Lower lobe of right lung (tissue), 2 donors: Measurements from ENCODE around the gene PMS1. TPM values are rescaled to one million over a fixed set of nuclear protein-coding genes. Genes with fewer than 3 reads are reported as not detected.
A peak's percentile ranks its signal among the peaks of the same experiment; 100 is the strongest.
"Not testable (repeated sequence)": the region's sequence is repeated elsewhere in the genome, so short reads cannot be mapped to it uniquely, and the experiment has no call there.

Source experiments
- ATAC-seq, 2 donors: fragments of 200-7000 bp; cut with Tn5 transposase; one replicate each; pipeline ENCODE4 v1.9.1; 2020 to 2022; ENCODE audit warnings: mild to moderate bottlenecking in 2 of 2, moderate library complexity in 2 of 2
- DNase-seq: peaks from one replicate; pipeline ENCODE4 v3.0.0-alpha.2; 2020
- H3K27ac ChIP-seq: fragments of 200-600 bp; one replicate; pipeline ENCODE4 v1.8.0; 2022
- H3K27me3 ChIP-seq: fragments of 200-600 bp; one replicate; pipeline ENCODE4 v1.8.0; 2022; ENCODE audit warnings: low read depth
- H3K36me3 ChIP-seq: fragments of 200-600 bp; one replicate; pipeline ENCODE4 v1.8.0; 2022; ENCODE audit warnings: mild to moderate bottlenecking
- H3K4me1 ChIP-seq: fragments of 200-600 bp; one replicate; pipeline ENCODE4 v1.8.0; 2022
- H3K4me3 ChIP-seq: fragments of 200-600 bp; one replicate; pipeline ENCODE4 v1.8.0; 2022; ENCODE audit warnings: mild to moderate bottlenecking
- H3K9me3 ChIP-seq: fragments of 200-600 bp; one replicate; pipeline ENCODE4 v1.8.0; 2022
- CTCF ChIP-seq: fragments of 200-600 bp; IDR thresholded peaks from one replicate; pipeline ENCODE4 v1.8.0; 2022; ENCODE audit warnings: antibody characterized with exemption, mild to moderate bottlenecking
- intact Hi-C: fragments of 100-400 bp; cut with DNase I; formaldehyde crosslinking; loops from one replicate; pipeline ENCODE4 v1.11.0; 2022
- total RNA-seq: library from RNA; stranded (reverse); fragmentation: NEBNext Ultra II Directional; extraction: Animal tissue kit (Norgen Biotek cat#: 25700); gene quantifications from one replicate; pipeline ENCODE4 v1.2.1, GENCODE V29; 2021
- donor health status: DM: no; HTN: yes; CAD: no; lungs with severe emphysema.

PMS1 gene
- total RNA-seq, 1 donor from 2014 or later: 21.7 TPM

GRCh38 chr2:189830510-189830909, 46.3 kb downstream of the PMS1 start:
- DNase-seq (no peak), ATAC-seq (peak in 1 of 2 donors; percentile 9)
- Histone ChIP-seq H3K27me3 (no peaks in the 10 kb centered on the region), H3K9me3 (no peaks in the 10 kb centered on the region), H3K4me3 (no peak overlapping the region), H3K27ac (no peak overlapping the region), H3K4me1 (no peaks in the 10 kb centered on the region), H3K36me3 (peaks cover 3% of the 10 kb centered on the region)
- no peak for TF ChIP-seq CTCF
- intact Hi-C loops: no loop called here

DNA sequence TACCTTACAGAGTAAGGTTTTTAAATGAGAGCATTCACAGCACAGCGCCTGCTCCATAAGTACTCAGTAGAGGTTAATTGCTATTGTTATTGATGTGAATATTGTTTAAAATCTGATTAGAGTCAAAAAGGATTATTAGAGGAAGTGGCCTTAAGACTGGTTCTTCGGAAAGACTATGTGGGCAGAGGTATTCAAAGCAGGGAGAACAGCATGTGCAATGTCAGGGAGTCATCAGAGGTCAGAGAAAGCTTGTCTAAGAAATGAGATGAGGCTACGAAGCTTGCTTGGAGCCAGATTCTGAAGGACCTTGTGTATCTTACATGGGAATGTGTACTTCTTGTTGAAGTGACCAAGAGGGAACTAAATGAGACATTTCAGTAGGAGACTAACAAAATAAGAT, 49.8 kb downstream of the PMS1 start:
- no peak for DNase-seq
- no peak for TF ChIP-seq CTCF
- H3K27ac ChIP-seq: no peak overlapping the region
- H3K9me3 ChIP-seq: no peaks in the 10 kb centered on the region
- no peaks in the 10 kb centered on the region for H3K4me1 ChIP-seq
- ATAC-seq: peak in 1 of 2 donors; percentile 37
- H3K27me3 ChIP-seq: no peaks in the 10 kb centered on the region
- intact Hi-C loops: no loop called here
- H3K4me3 ChIP-seq: no peak overlapping the region
- H3K36me3 ChIP-seq: no peaks in the 10 kb centered on the region

DNA sequence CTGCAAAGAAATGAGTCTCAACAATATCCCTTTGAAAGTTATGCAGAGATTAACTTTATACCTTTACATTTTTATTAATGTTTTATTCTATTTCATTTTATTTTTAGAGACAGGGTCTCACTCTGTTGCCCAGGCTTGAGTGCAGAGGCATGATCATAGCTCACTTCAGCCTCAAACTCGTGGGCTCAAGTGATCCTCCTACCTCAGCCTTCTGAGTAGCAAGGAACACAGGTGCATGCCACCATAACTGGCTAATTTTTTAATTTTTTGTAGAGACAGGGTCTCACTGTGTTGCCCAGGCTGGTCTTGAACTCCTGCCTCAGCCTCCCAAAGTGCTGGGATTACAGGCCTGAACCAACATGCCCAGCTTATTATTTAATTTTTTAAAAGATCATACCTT, 50.4 kb downstream of the PMS1 start:
- H3K4me1 ChIP-seq, ATAC-seq, H3K4me3 ChIP-seq, H3K9me3 ChIP-seq, H3K27ac ChIP-seq, H3K36me3 ChIP-seq, DNase-seq, intact Hi-C loops, H3K27me3 ChIP-seq: not testable (repeated sequence)

GRCh38 chr2:189835855-189836558, 51.8 kb downstream of the PMS1 start:
- H3K36me3 ChIP-seq: no peaks in the 10 kb centered on the region
- intact Hi-C loops: no loop called here

DNA sequence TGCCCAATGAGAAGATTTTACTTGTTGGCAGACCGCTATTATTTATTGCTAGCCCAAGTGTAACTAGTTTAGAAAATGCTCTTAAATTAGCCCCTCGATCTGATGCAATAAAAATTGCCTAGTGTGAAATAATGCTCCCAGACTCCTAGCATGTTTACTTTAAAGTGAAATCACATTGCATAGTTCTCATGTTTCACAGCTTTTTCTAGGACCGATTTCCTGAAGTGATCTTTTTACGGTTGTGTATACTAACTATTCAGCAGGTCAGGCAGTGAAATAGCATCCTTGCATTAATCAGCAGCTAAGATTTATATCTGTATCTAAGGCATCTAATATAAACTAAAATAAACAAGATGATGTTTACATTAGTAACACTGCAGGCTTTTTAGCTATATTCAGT, 52.4 kb downstream of the PMS1 start:
- Histone ChIP-seq H3K4me3 (no peak overlapping the region), H3K9me3 (no peaks in the 10 kb centered on the region), H3K36me3 (no peaks in the 10 kb centered on the region), H3K4me1 (no peaks in the 10 kb centered on the region), H3K27me3 (no peaks in the 10 kb centered on the region), H3K27ac (no peak overlapping the region)
- intact Hi-C loops: no loop called here
- ATAC-seq (no peak), DNase-seq (no peak)
- no peak for TF ChIP-seq CTCF

More at GRCh38 chr2:189835855-189836558, 51.8 kb downstream of the PMS1 start:
- Histone ChIP-seq H3K27ac (no peak overlapping the region), H3K27me3 (no peaks in the 10 kb centered on the region), H3K4me1 (no peaks in the 10 kb centered on the region), H3K9me3 (no peaks in the 10 kb centered on the region), H3K4me3 (no peak overlapping the region)
- TF ChIP-seq CTCF: no peak
- DNase-seq (no peak), ATAC-seq (no peak)

- ATAC-seq: peak; percentile 45 to 60
- intact Hi-C loops: no loop called here
- no peak overlapping the region for H3K27ac ChIP-seq
- H3K27me3 ChIP-seq: no peaks in the 10 kb centered on the region
- H3K9me3 ChIP-seq: no peaks in the 10 kb centered on the region
- H3K36me3 ChIP-seq: no peaks in the 10 kb centered on the region
- H3K4me1 ChIP-seq: no peaks in the 10 kb centered on the region
- TF ChIP-seq CTCF: no peak
- H3K4me3 ChIP-seq: no peak overlapping the region
- DNase-seq: no peak
These were observed 53.1 kb downstream of the PMS1 start for GRCh38 chr2:189837326-189837725.
